ENCODE data around the gene LRP1B. TPM values are rescaled to one million over a fixed set of nuclear protein-coding genes. Genes with fewer than 3 reads are reported as not detected.

The LRP1B gene
- total and polyA plus RNA-seq, 2 experiments from 2014 or later: not detected

GRCh38 chr2:140512106-140512505 is 1618.7 kb downstream of the LRP1B start:
- Histone ChIP-seq H3K27me3 (replicated peaks; ENCODE audit: insufficient read depth) (no peaks in the 10 kb centered on the region), H3K9ac (no peak overlapping the region), H3K9me3 (ENCODE audit: low read depth) (no peaks in the 10 kb centered on the region), H3K36me3 (ENCODE audit: low read depth) (no peaks in the 10 kb centered on the region), H2AFZ (no peak overlapping the region), H3K9me2 (ENCODE audit: insufficient read depth) (no peaks in the 10 kb centered on the region), H3K4me2 (ENCODE audit: unreplicated experiment) (no peak overlapping the region), H3K4me3 (no peak overlapping the region), H4K20me1 (ENCODE audit: insufficient read depth) (no peaks in the 10 kb centered on the region), H3F3A (ENCODE audit: insufficient read depth) (no peaks in the 10 kb centered on the region), H3K4me1 (ENCODE audit: insufficient read depth) (no peaks in the 10 kb centered on the region), H3K27ac (no peak overlapping the region), H3K79me2 (ENCODE audit: insufficient read depth) (no peaks in the 10 kb centered on the region)
- DNase-seq: no peak
- no peak for TF ChIP-seq EZH2 (IDR thresholded peaks at IDR 0.05; ENCODE audit: insufficient read depth, poor library complexity, severe bottlenecking)
- no peak for TF ChIP-seq EZH2phosphoT487 (IDR thresholded peaks at IDR 0.05; ENCODE audit: insufficient read depth, low read depth)
- WGBS, 2 experiments (ENCODE audit: low coverage in 1 of 2, low lambda C conversion rate in 2 of 2, missing lambda C conversion rate in 2 of 2): 34 to 36% methylated on average over 3 of the region's 3 CpGs
- in situ Hi-C loops (cut with MboI): no loop called here

DNA sequence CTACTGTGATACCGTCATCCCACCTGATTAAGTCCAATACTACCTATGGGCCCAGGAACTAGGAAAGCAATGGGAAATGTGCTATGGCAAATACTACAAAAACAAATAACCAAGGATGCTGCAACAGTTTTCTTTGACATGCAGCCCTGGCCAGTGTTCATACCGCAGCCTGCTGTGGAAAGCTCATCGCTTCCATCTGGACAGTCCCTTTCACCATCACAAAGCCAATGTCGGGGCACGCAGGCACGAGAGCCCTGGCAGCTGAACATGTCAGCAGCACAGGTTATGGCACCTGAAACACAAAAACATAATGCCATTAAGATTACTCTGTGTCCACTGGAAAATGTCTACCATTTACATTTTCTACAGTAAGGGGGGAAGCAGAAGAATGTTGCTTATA is 1621.1 kb downstream of the LRP1B start:
- Histone ChIP-seq H3K36me3 (ENCODE audit: low read depth) (no peaks in the 10 kb centered on the region), H3K9me2 (ENCODE audit: insufficient read depth) (no peaks in the 10 kb centered on the region)
- WGBS, 2 experiments (ENCODE audit: low coverage in 1 of 2, low lambda C conversion rate in 2 of 2, missing lambda C conversion rate in 2 of 2): 89 to 94% methylated on average over 6 of the region's 6 CpGs

DNA sequence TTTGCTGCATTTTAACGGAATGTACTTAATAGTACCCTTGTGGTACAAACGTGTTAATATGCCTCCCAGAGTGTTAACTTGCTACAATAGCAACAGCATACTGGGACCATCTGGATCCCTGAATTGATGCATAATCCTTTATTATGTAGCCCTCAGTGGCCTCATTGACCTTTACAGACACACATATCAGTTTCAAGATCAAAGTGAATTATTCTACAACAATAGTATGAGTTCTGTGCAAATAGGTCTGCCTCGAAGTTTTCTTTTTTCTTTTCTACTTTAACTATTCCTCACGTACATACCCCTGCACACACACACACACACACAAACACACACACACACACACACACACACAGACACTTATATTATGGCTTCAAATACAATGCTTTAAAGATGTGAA is 1622.1 kb downstream of the LRP1B start:
- no peaks in the 10 kb centered on the region for H3K27me3 ChIP-seq (replicated peaks; ENCODE audit: insufficient read depth)
- no peak overlapping the region for H3K9ac ChIP-seq
- no peaks in the 10 kb centered on the region for H3K9me3 ChIP-seq (ENCODE audit: low read depth)
- DNase-seq: no peak
- no peak overlapping the region for H3K4me2 ChIP-seq (ENCODE audit: unreplicated experiment)
- WGBS, 2 experiments (ENCODE audit: low coverage in 1 of 2, low lambda C conversion rate in 2 of 2, missing lambda C conversion rate in 2 of 2): 67 to 73% methylated on average over 4 of the region's 4 CpGs
- no peaks in the 10 kb centered on the region for H3F3A ChIP-seq (ENCODE audit: insufficient read depth)
- H3K4me1 ChIP-seq (ENCODE audit: insufficient read depth): peaks cover 4% of the 10 kb centered on the region; the same call in 1 of the 2 replicates
- H3K4me3 ChIP-seq: no peak overlapping the region
- no peak overlapping the region for H2AFZ ChIP-seq
- TF ChIP-seq EZH2phosphoT487 (IDR thresholded peaks at IDR 0.05; ENCODE audit: insufficient read depth, low read depth) (no peak), EZH2 (IDR thresholded peaks at IDR 0.05; ENCODE audit: insufficient read depth, poor library complexity, severe bottlenecking) (no peak)
- no peak overlapping the region for H3K27ac ChIP-seq
- no peaks in the 10 kb centered on the region for H4K20me1 ChIP-seq (ENCODE audit: insufficient read depth)
- H3K79me2 ChIP-seq (ENCODE audit: insufficient read depth): no peaks in the 10 kb centered on the region
- in situ Hi-C loops (cut with MboI): no loop called here
- H3K9me2 ChIP-seq (ENCODE audit: insufficient read depth): no peaks in the 10 kb centered on the region
- H3K36me3 ChIP-seq (ENCODE audit: low read depth): no peaks in the 10 kb centered on the region

More for the DNA sequence above, 1621.1 kb downstream of the LRP1B start:
- no peaks in the 10 kb centered on the region for H3K27me3 ChIP-seq (replicated peaks; ENCODE audit: insufficient read depth)
- H2AFZ ChIP-seq: no peak overlapping the region
- H3K4me3 ChIP-seq: no peak overlapping the region
- in situ Hi-C loops (cut with MboI): no loop called here
- H3K79me2 ChIP-seq (ENCODE audit: insufficient read depth): no peaks in the 10 kb centered on the region
- no peak for TF ChIP-seq EZH2phosphoT487 (IDR thresholded peaks at IDR 0.05; ENCODE audit: insufficient read depth, low read depth)
- no peak for TF ChIP-seq EZH2 (IDR thresholded peaks at IDR 0.05; ENCODE audit: insufficient read depth, poor library complexity, severe bottlenecking)
- H3F3A ChIP-seq (ENCODE audit: insufficient read depth): no peaks in the 10 kb centered on the region
- peaks cover 4% of the 10 kb centered on the region; the same call in 1 of the 2 replicates for H3K4me1 ChIP-seq (ENCODE audit: insufficient read depth)
- H3K9me3 ChIP-seq (ENCODE audit: low read depth): no peaks in the 10 kb centered on the region
- DNase-seq: no peak
- H3K4me2 ChIP-seq (ENCODE audit: unreplicated experiment): no peak overlapping the region
- H3K27ac ChIP-seq: no peak overlapping the region
- no peaks in the 10 kb centered on the region for H4K20me1 ChIP-seq (ENCODE audit: insufficient read depth)
- no peak overlapping the region for H3K9ac ChIP-seq

- peak; percentile 90 for DNase-seq
- Histone ChIP-seq H3K9ac (no peak overlapping the region), H3K36me3 (ENCODE audit: low read depth) (no peaks in the 10 kb centered on the region), H3K4me1 (ENCODE audit: insufficient read depth) (peaks cover 16% of the 10 kb centered on the region), H3K9me2 (ENCODE audit: insufficient read depth) (no peaks in the 10 kb centered on the region), H3K79me2 (ENCODE audit: insufficient read depth) (no peaks in the 10 kb centered on the region), H2AFZ (no peak overlapping the region), H3K27ac (no peak overlapping the region), H3K4me2 (ENCODE audit: unreplicated experiment) (no peak overlapping the region), H3K27me3 (replicated peaks; ENCODE audit: insufficient read depth) (no peaks in the 10 kb centered on the region), H4K20me1 (ENCODE audit: insufficient read depth) (no peaks in the 10 kb centered on the region), H3K4me3 (no peak overlapping the region), H3K9me3 (ENCODE audit: low read depth) (no peaks in the 10 kb centered on the region), H3F3A (ENCODE audit: insufficient read depth) (0 out of 2 replicates have a peak, but pooled peaks cover 5% of the 10 kb centered on the region)
- 35 to 38% methylated on average over 2 of the region's 2 CpGs for WGBS, 2 experiments (ENCODE audit: low coverage in 1 of 2, low lambda C conversion rate in 2 of 2, missing lambda C conversion rate in 2 of 2)
- TF ChIP-seq EZH2 (IDR thresholded peaks at IDR 0.05; ENCODE audit: insufficient read depth, poor library complexity, severe bottlenecking): no peak
- TF ChIP-seq EZH2phosphoT487 (IDR thresholded peaks at IDR 0.05; ENCODE audit: insufficient read depth, low read depth): no peak
- in situ Hi-C loops (cut with MboI): no loop called here
These were observed 1624.2 kb downstream of the LRP1B start for GRCh38 chr2:140506606-140507005.

DNA sequence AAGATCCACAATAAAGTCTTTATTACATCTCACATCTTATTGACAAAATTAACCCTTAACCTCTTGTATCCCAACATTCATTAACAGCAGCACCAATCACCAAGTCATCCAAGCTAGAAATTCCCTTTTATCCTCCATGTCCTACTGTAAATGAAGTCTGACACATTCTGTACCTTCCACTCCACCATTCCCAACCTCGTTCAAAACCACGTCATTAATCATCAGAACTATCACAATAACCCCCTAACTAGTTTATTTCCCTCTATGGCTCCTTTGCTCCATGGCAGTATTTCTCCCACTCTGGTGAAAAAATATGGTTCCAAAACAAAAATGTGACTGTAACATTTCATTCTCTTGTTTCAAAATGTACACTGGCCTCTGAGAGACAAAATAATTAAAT is 1626.2 kb downstream of the LRP1B start:
- Histone ChIP-seq H3K4me2 (ENCODE audit: unreplicated experiment) (no peak overlapping the region), H3K9me2 (ENCODE audit: insufficient read depth) (no peaks in the 10 kb centered on the region), H3K79me2 (ENCODE audit: insufficient read depth) (no peaks in the 10 kb centered on the region), H3F3A (ENCODE audit: insufficient read depth) (0 out of 2 replicates have a peak, but pooled peaks cover 5% of the 10 kb centered on the region), H3K9me3 (ENCODE audit: low read depth) (no peaks in the 10 kb centered on the region), H4K20me1 (ENCODE audit: insufficient read depth) (no peaks in the 10 kb centered on the region), H3K4me1 (ENCODE audit: insufficient read depth) (peaks cover 16% of the 10 kb centered on the region), H3K9ac (no peak overlapping the region), H3K27ac (no peak overlapping the region), H2AFZ (no peak overlapping the region), H3K27me3 (replicated peaks; ENCODE audit: insufficient read depth) (no peaks in the 10 kb centered on the region), H3K4me3 (no peak overlapping the region), H3K36me3 (ENCODE audit: low read depth) (no peaks in the 10 kb centered on the region)
- DNase-seq: no peak
- in situ Hi-C loops (cut with MboI): no loop called here
- 66 to 77% methylated on average over 2 of the region's 2 CpGs for WGBS, 2 experiments (ENCODE audit: low coverage in 1 of 2, low lambda C conversion rate in 2 of 2, missing lambda C conversion rate in 2 of 2)
- TF ChIP-seq EZH2phosphoT487 (IDR thresholded peaks at IDR 0.05; ENCODE audit: insufficient read depth, low read depth) (no peak), EZH2 (IDR thresholded peaks at IDR 0.05; ENCODE audit: insufficient read depth, poor library complexity, severe bottlenecking) (no peak)
